ENCODE data around the gene CCSER1. TPM values are rescaled to one million over a fixed set of nuclear protein-coding genes. Genes with fewer than 3 reads are reported as not detected.

Gene CCSER1
- total and polyA plus RNA-seq, 8 donors = 2.0 to 9.0 (median 4.2) TPM

DNA sequence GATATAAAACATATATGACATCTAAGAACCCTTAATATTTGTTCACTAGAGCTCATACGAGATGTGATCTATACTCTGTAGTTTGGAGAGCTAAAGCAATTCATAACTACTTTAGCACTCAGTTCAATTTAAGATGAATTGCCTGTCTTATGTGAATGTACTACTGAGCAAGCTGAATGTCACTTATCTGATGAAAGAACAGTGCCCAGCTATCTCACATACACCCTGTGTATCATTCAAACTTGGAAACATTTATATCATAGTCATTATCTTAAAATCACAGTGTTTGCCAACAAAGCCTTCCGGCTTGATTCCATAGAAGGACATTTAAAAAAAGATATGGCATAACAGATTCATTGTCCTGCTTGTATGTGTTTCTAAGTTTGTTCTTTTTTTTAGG lies 639.6 kb downstream of the CCSER1 start:
- intact Hi-C loops (cut with DNase I) = no loop called here
- no peaks in the 10 kb centered on the region for H3K9me3 ChIP-seq
- no peaks in the 10 kb centered on the region for H3K4me1 ChIP-seq
- H3K36me3 ChIP-seq = no peaks in the 10 kb centered on the region
- H3K27me3 ChIP-seq = no peaks in the 10 kb centered on the region
- TF ChIP-seq, protein P1, sequence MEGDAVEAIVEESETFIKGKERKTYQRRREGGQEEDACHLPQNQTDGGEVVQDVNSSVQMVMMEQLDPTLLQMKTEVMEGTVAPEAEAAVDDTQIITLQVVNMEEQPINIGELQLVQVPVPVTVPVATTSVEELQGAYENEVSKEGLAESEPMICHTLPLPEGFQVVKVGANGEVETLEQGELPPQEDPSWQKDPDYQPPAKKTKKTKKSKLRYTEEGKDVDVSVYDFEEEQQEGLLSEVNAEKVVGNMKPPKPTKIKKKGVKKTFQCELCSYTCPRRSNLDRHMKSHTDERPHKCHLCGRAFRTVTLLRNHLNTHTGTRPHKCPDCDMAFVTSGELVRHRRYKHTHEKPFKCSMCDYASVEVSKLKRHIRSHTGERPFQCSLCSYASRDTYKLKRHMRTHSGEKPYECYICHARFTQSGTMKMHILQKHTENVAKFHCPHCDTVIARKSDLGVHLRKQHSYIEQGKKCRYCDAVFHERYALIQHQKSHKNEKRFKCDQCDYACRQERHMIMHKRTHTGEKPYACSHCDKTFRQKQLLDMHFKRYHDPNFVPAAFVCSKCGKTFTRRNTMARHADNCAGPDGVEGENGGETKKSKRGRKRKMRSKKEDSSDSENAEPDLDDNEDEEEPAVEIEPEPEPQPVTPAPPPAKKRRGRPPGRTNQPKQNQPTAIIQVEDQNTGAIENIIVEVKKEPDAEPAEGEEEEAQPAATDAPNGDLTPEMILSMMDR (IDR thresholded peaks at IDR 0.05) = no peak
- H3K4me3 ChIP-seq = no peak overlapping the region
- H3K27ac ChIP-seq = no peak overlapping the region
- DNase-seq (no peak), ATAC-seq (no peak)

DNA sequence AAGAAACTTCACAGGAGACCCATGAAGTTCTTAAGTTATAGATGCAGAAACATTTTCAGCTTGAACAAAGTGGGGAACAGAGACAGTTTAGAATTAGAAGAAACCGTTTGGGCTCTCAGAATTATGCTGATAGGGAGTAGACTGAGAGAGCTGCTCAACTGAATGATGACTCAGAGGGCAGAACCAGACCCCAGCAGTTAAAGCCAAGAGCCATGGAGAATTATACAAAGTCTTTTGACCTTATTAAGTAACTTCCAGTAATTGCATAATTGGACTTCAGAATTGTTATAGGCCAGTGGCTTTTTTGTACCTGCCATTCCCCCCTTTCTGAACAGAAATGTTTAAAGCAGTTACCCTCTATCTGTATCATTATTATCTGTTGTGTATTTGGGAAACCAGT lies 642.1 kb downstream of the CCSER1 start:
- intact Hi-C loops (cut with DNase I) = no loop called here

DNA sequence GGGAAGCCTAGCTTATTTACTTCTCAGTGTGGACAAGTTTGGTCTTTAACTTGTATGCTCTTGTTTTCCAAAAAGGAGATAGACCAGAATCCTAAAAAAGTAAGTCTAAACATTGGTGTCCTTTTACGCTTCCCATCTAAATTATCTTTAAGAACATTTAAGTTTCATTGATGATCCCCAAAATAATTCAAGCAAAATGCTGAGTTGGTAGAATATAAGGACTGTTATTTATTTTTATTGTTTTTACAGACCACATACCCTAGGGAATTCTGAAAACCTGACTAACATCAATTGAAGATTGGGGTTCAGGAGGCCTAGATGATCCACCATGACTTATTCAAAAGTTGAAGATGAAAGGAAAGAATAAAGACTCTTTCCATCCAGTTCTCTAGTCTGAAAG lies 653.0 kb downstream of the CCSER1 start:
- intact Hi-C loops (cut with DNase I) = no loop called here
- H3K27me3 ChIP-seq = no peaks in the 10 kb centered on the region
- no peak overlapping the region for H3K27ac ChIP-seq
- H3K4me3 ChIP-seq = no peak overlapping the region
- TF ChIP-seq, protein P1 (IDR thresholded peaks at IDR 0.05) = no peak
- DNase-seq (no peak), ATAC-seq (no peak)
- no peaks in the 10 kb centered on the region for H3K36me3 ChIP-seq
- H3K9me3 ChIP-seq = no peaks in the 10 kb centered on the region
- no peaks in the 10 kb centered on the region for H3K4me1 ChIP-seq

More for the DNA sequence above, 642.1 kb downstream of the CCSER1 start:
- no peak overlapping the region for H3K27ac ChIP-seq
- no peaks in the 10 kb centered on the region for H3K27me3 ChIP-seq
- TF ChIP-seq, protein P1 (IDR thresholded peaks at IDR 0.05) = no peak
- ATAC-seq (no peak), DNase-seq (no peak)
- no peaks in the 10 kb centered on the region for H3K36me3 ChIP-seq
- H3K4me1 ChIP-seq = no peaks in the 10 kb centered on the region
- no peaks in the 10 kb centered on the region for H3K9me3 ChIP-seq
- no peak overlapping the region for H3K4me3 ChIP-seq

DNA sequence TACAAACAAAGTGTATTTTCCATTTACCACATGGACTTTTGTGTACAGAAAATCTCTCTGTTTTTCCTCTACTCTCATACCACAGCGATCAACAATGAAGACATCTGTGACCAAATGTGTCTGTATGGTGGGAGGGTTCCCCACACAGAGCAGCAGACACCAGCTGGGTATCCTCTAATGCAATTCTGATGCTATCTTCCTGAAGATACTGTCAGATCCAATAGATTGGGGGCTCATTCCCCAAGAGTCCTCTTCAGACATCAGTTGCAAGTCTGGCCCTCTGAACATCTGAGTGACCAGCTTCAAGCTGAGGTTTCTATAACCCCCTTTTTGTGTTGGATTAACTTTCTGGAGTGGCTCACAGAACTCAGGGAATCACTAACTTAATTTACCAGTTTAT lies 659.4 kb downstream of the CCSER1 start:
- H3K4me3 ChIP-seq = no peak overlapping the region
- H3K9me3 ChIP-seq = peaks cover 0 to 6% of the 10 kb centered on the region in 2 donors
- ATAC-seq (no peak), DNase-seq (no peak)
- intact Hi-C loops (cut with DNase I) = no loop called here
- H3K4me1 ChIP-seq = no peaks in the 10 kb centered on the region
- TF ChIP-seq, protein P1 (IDR thresholded peaks at IDR 0.05) = no peak
- no peak overlapping the region for H3K27ac ChIP-seq
- no peaks in the 10 kb centered on the region for H3K27me3 ChIP-seq
- H3K36me3 ChIP-seq = no peaks in the 10 kb centered on the region

DNA sequence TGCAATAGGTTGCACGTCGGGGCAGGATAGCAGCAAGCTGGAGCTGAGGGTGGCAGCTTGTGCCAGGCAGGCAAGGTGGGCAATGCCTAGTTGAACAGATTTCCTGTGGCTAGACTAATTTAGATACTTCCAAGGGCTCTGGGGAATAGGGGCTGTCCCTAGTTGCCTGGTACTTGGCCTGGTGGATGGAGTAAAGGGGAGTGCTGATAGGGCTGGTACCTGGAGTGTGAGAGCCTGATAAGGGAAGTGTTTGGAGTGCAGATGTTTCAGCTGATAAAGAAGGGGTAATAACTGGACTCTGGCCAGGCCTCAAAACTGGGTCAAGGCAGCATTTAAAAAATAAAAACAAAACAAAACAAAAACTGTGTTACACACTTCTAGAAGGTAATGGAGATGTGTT lies 665.5 kb downstream of the CCSER1 start:
- Histone ChIP-seq H3K4me3 (no peak overlapping the region), H3K9me3 (peaks cover 0 to 25% of the 10 kb centered on the region in 2 donors), H3K4me1 (no peaks in the 10 kb centered on the region), H3K27me3 (no peaks in the 10 kb centered on the region), H3K36me3 (no peaks in the 10 kb centered on the region), H3K27ac (no peak overlapping the region)
- TF ChIP-seq, protein P1 (IDR thresholded peaks at IDR 0.05) = no peak
- DNase-seq (no peak), ATAC-seq (no peak)
- intact Hi-C loops (cut with DNase I) = no loop called here
